ENCODE measurements around the gene CDV3.

- no peak for TF ChIP-seq POLR2A (IDR thresholded peaks at IDR 0.05)
- TF ChIP-seq CTCF (IDR thresholded peaks at IDR 0.05), result no peak
- TF ChIP-seq POLR2AphosphoS5 (IDR thresholded peaks at IDR 0.05), result no peak
Observed at GRCh38 chr3:133527081-133527715, 46.3 kb upstream of the CDV3 start.
